SU-DHL-6 (cell line): ENCODE data around the gene DGKG.

Experiments
- H2AFZ ChIP-seq: fragments of 200-600 bp; sonication (generic); 2 replicates; pipeline ENCODE4 v1.6.1; 2014; ENCODE audit warnings: low read depth, mild to moderate bottlenecking, moderate library complexity, mixed read lengths, antibody characterized with exemption, low read length; ENCODE audit not compliant: severe bottlenecking
- H3F3A ChIP-seq: fragments of 200-600 bp; shearing (Covaris generic); 2 replicates; pipeline ENCODE4 v1.6.0; 2016; ENCODE audit warnings: antibody characterized with exemption, mild to moderate bottlenecking; ENCODE audit not compliant: insufficient read depth
- H3K27ac ChIP-seq: fragments of 200-600 bp; sonication (generic); 2 replicates; pipeline ENCODE4 v1.5.1; 2016; ENCODE audit warnings: low read depth, mild to moderate bottlenecking, low read length, moderate library complexity, mixed read lengths
- H3K27me3 ChIP-seq: fragments of 200-600 bp; sonication (generic), shearing (Covaris generic); 2 replicates; pipeline ENCODE4 v1.6.0; 2014; ENCODE audit warnings: mild to moderate bottlenecking, low read length
- H3K36me3 ChIP-seq: fragments of 200-600 bp; sonication (generic); 2 replicates; pipeline ENCODE4 v1.6.1; 2014; ENCODE audit warnings: mild to moderate bottlenecking, low read length, mixed read lengths
- H3K4me2 ChIP-seq: fragments of 300-600, 200-600 bp; shearing (Covaris generic), sonication (generic); 2 replicates; pipeline ENCODE4 v1.6.0; 2014; ENCODE audit warnings: low read length, low read depth, mild to moderate bottlenecking; ENCODE audit not compliant: poor library complexity, severe bottlenecking
- H3K4me3 ChIP-seq: fragments of 200-600 bp; sonication (generic); 2 replicates; pipeline ENCODE4 v1.5.1; 2014; ENCODE audit warnings: antibody characterized with exemption, low read length, mild to moderate bottlenecking, mixed read lengths; ENCODE audit not compliant: insufficient read depth, poor library complexity, severe bottlenecking
- H3K79me2 ChIP-seq: fragments of 200-600 bp; sonication (generic); 2 replicates; pipeline ENCODE4 v1.6.1; 2014; ENCODE audit warnings: mild to moderate bottlenecking, low read length, moderate library complexity; ENCODE audit not compliant: insufficient read depth
- H3K9ac ChIP-seq: fragments of 200-600 bp; sonication (generic); 2 replicates; pipeline ENCODE4 v1.7.0; 2014; ENCODE audit warnings: mild to moderate bottlenecking, low read length
- H3K9me2 ChIP-seq: fragments of 200-600 bp; sonication (generic); replicated peaks from 2 replicates; pipeline ENCODE4 v1.6.1; 2014; ENCODE audit warnings: low read length; ENCODE audit not compliant: insufficient read depth
- H3K9me3 ChIP-seq: fragments of 200-600 bp; sonication (generic); 2 replicates; pipeline ENCODE4 v1.6.1; 2014; ENCODE audit warnings: low read length, mixed read lengths; ENCODE audit not compliant: insufficient read depth
- H4K20me1 ChIP-seq: fragments of 200-600 bp; sonication (generic); 2 replicates; pipeline ENCODE4 v1.6.1; 2014; ENCODE audit warnings: low read depth, mild to moderate bottlenecking, antibody characterized with exemption, low read length, moderate library complexity, mixed read lengths
- CTCF ChIP-seq: fragments of 200-600 bp; sonication (generic); IDR thresholded peaks from one replicate; pipeline ENCODE4 v1.5.1; 2017; ENCODE audit warnings: antibody characterized with exemption, mild to moderate bottlenecking, low read length, moderate library complexity; ENCODE audit not compliant: insufficient read depth, poor library complexity, severe bottlenecking
- EZH2phosphoT487 ChIP-seq: fragments of 200-600 bp; sonication (generic), shearing (Covaris generic); conservative IDR thresholded peaks from 2 replicates; pipeline ENCODE4 v1.6.1; 2018; ENCODE audit warnings: mild to moderate bottlenecking, antibody characterized with exemption, low read length, moderate library complexity, mixed read lengths

The DGKG gene

GRCh38 chr3:186108106-186108940, 253.7 kb downstream of the DGKG start:
- Histone ChIP-seq H3K9me2 (no peaks in the 10 kb centered on the region), H3K36me3 (no peaks in the 10 kb centered on the region), H3K4me2 (peak overlapping the region; percentile 82), H2AFZ (peak overlapping the region; percentile 82), H3K79me2 (no peaks in the 10 kb centered on the region), H3K9me3 (no peaks in the 10 kb centered on the region), H3K27ac (no peak overlapping the region), H4K20me1 (no peaks in the 10 kb centered on the region), H3K9ac (peak overlapping the region; percentile 60), H3K4me3 (peak overlapping the region; percentile 57), H3K27me3 (no peaks in the 10 kb centered on the region), H3F3A (no peaks in the 10 kb centered on the region)
- TF ChIP-seq CTCF, result no peak
- no peak for TF ChIP-seq EZH2phosphoT487

- Histone ChIP-seq H2AFZ (peak overlapping the region; percentile 82), H3K79me2 (no peaks in the 10 kb centered on the region), H3K9me2 (no peaks in the 10 kb centered on the region), H3K36me3 (no peaks in the 10 kb centered on the region), H3K4me2 (peak overlapping the region; percentile 82), H4K20me1 (no peaks in the 10 kb centered on the region), H3K27me3 (no peaks in the 10 kb centered on the region), H3K27ac (no peak overlapping the region), H3K4me3 (peak overlapping the region; percentile 57), H3F3A (no peaks in the 10 kb centered on the region), H3K9ac (peak overlapping the region; percentile 60), H3K9me3 (no peaks in the 10 kb centered on the region)
- TF ChIP-seq CTCF, result no peak
- no peak for TF ChIP-seq EZH2phosphoT487
These were observed 254.6 kb downstream of the DGKG start for GRCh38 chr3:186107215-186108105.

- Histone ChIP-seq H3K27ac (no peak overlapping the region), H3K36me3 (no peaks in the 10 kb centered on the region), H3K9me3 (no peaks in the 10 kb centered on the region), H3K27me3 (0 out of 2 replicates have a peak, but pooled peaks cover under 1% of the 10 kb centered on the region), H2AFZ (no peak overlapping the region), H3F3A (no peaks in the 10 kb centered on the region), H3K4me3 (no peak overlapping the region), H4K20me1 (no peaks in the 10 kb centered on the region), H3K9me2 (no peaks in the 10 kb centered on the region), H3K9ac (no peak overlapping the region), H3K4me2 (no peak overlapping the region), H3K79me2 (no peaks in the 10 kb centered on the region)
- TF ChIP-seq CTCF (no peak), EZH2phosphoT487 (no peak)
These were observed 256.5 kb downstream of the DGKG start for GRCh38 chr3:186105543-186105942.
